Bone marrow (tissue), 2 donors: ENCODE results near the gene FAM47B.

ENCODE experiments used
- DNase-seq, 2 donors: peaks; one replicate each; lab custom pipeline; 2025; lab: John Stamatoyannopoulos, UW

FAM47B gene

GRCh38 chrX:34942496-34942895, at the start of gene FAM47B:
TSS of gene FAM47B (plus strand) at chrX:34942796. CDS start at chrX:34942832, 36 bp downstream.
- DNase-seq, result no peak

GRCh38 chrX:34893741-34894140, 48.9 kb upstream of the FAM47B start:
- DNase-seq, result no peak

GRCh38 chrX:34900691-34901090, 41.9 kb upstream of the FAM47B start:
- DNase-seq, result no peak

- no peak for DNase-seq
Observed at GRCh38 chrX:34901761-34902160, 40.8 kb upstream of the FAM47B start.

GRCh38 chrX:34903316-34903715, 39.3 kb upstream of the FAM47B start:
- no peak for DNase-seq

GRCh38 chrX:34909151-34909550, 33.4 kb upstream of the FAM47B start:
- DNase-seq, result no peak

GRCh38 chrX:34915463-34916225, 27.0 kb upstream of the FAM47B start:
- DNase-seq, result no peak

- no peak for DNase-seq
Observed at GRCh38 chrX:34917146-34917545, 25.4 kb upstream of the FAM47B start.

- no peak for DNase-seq
Observed at GRCh38 chrX:34918091-34918736, 24.4 kb upstream of the FAM47B start.

GRCh38 chrX:34918856-34919255, 23.7 kb upstream of the FAM47B start:
- no peak for DNase-seq

GRCh38 chrX:34927866-34928265, 14.7 kb upstream of the FAM47B start:
- no peak for DNase-seq

- no peak for DNase-seq
Observed at GRCh38 chrX:34943235-34943634, 639 bp downstream of the FAM47B start.

GRCh38 chrX:34956916-34957315, 14.3 kb downstream of the FAM47B start:
- no peak for DNase-seq

- DNase-seq, result no peak
Observed at GRCh38 chrX:34961662-34962061, 19.1 kb downstream of the FAM47B start.

- no peak for DNase-seq
Observed at GRCh38 chrX:34972206-34972605, 29.6 kb downstream of the FAM47B start.

GRCh38 chrX:34978171-34978570, 35.6 kb downstream of the FAM47B start:
- no peak for DNase-seq

GRCh38 chrX:34987646-34988045, 45.0 kb downstream of the FAM47B start:
- no peak for DNase-seq
